Omental fat pad (tissue), 4 donors: ENCODE measurements around the gene NUP42. TPM values are rescaled to one million over a fixed set of nuclear protein-coding genes. Genes with fewer than 3 reads are reported as not detected.
"Not testable (repeated sequence)": the region's sequence is repeated elsewhere in the genome, so short reads cannot be mapped to it uniquely, and the experiment has no call there.

ENCODE experiments used
- ATAC-seq: fragments of 150-250 bp; one replicate; pipeline ENCODE4 v1.9.1; 2016; ENCODE audit warnings: mild to moderate bottlenecking, moderate library complexity; ENCODE audit not compliant: low FRiP score
- DNase-seq: peaks from one replicate; pipeline ENCODE4 v3.0.0-alpha.2; 2019; ENCODE audit warnings: low spot score
- CTCF ChIP-seq, 3 donors: fragments of 450-650 bp; IDR thresholded peaks; one replicate each; pipeline ENCODE4 v1.5.1; 2016 to 2017; ENCODE audit warnings: antibody characterized with exemption in 3 of 3, mild to moderate bottlenecking in 3 of 3, moderate library complexity in 2 of 3
- total RNA-seq, 4 donors: library from RNA; depleted of rRNA; stranded (reverse); fragments of >200 nt; gene quantifications; one replicate each; pipeline ENCODE4 v1.1.0, GENCODE V29; 2016

NUP42 gene
- total RNA-seq, 4 donors from 2014 or later: 16.3 to 37.3 (median 27.0) TPM

- TF ChIP-seq CTCF (IDR thresholded peaks at IDR 0.05): no peak
- ATAC-seq: no peak
- DNase-seq: no peak
Measured at GRCh38 chr7:23216021-23216420, 34.2 kb downstream of the NUP42 start.

DNA sequence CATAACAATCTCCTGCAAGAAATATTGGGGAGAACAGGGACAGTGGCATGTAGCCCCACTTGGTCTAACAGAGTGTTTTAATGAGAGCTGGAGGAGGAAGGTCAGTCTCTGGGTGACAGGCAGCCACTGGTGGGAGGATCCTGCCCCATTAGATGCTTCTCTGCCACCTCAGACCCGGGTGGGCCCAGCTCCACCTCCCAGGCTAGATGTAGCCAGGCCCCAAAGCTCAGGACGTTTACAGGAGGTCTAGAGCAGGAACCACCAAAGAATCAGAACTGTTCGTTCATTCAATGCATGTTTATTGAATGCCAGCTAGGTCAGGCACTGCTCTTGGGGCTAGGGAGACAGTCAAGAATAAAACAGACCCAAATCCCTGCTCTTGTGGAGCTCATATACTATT, 36.3 kb downstream of the NUP42 start:
- DNase-seq (no peak), ATAC-seq (no peak)
- no peak for TF ChIP-seq CTCF (IDR thresholded peaks at IDR 0.05)

DNA sequence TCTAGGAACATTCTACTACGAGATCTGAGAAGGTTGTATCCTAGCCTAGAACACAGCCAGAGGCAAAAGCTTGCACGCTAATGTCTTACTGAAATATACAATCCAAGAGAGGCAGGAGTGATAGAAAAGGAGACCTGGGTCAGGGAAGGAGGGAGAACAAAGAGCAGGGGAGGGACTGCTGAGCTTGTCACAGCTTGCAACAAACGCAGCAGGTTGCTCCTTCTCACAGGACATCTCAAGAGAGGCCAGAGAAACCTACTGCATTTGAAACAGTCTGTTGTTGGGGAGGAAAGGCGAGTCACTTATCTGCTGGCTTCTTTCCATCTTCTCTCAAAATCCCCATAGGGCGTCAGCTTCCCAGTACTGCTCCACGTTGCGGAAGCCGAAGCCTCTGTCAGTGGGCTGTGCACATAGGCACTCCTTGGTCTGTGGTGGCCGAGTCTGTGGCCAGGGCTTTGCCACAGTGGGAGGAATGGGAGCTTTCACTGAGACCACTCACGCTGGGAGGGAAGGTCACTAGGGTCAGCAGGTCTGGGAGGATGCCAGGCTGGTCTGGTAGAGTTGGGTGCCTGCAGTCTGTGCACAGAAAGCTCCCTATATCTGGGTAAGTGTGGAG, 39.0 kb downstream of the NUP42 start:
- DNase-seq (no peak), ATAC-seq (no peak)
- no peak for TF ChIP-seq CTCF (IDR thresholded peaks at IDR 0.05)

- ATAC-seq: no peak
- DNase-seq: no peak
Measured at GRCh38 chr7:23222439-23223030, 40.7 kb downstream of the NUP42 start.

DNA sequence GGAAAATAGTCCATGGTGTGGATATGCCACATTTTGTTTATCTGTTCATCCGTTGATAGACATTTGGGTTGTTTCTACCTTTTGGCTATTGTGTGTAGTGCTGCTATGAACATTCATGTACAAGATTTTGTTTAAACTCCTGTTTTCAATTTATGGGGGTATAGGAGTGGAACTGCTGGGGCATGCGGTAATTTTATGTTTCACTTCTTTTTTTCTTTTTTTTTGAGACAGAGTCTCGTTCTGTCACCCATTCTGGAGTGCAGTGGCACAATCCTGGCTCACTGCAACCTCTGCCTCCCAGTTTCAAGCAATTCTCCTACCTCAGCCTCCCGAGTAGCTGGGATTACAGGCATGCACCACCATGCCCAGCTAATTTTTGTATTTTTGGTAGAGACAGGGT, 42.5 kb downstream of the NUP42 start:
- not testable (repeated sequence) for DNase-seq, ATAC-seq

More at GRCh38 chr7:23222439-23223030, 40.7 kb downstream of the NUP42 start:
- TF ChIP-seq CTCF (IDR thresholded peaks at IDR 0.05): no peak

DNA sequence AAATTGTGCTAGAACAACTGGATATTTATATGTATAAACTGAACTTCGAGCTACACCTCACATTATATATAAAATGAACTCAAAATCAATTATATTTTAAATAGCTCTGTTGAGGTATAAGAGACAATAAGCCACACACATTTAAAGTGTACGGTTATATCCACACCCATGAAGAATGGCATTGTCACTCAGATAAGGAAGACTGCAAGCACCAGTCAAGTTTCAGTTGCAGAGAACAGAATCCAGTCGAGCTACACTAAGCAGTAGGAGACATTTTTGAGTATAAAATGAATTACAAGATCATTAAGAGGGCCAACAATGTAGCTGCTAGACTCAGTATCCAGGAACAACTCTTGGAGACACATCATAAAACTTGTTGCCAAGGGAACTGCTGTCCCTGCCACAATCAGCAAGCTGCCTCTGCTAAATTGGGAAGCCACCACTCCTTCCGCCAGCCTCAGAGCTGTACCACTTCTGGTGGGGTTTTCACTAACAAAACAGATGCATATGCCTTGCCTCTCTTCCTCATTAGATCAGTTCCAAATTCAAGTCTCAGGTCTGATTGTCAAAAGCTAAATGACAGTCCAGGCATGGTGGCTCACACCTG, 45.1 kb downstream of the NUP42 start:
- no peak for ATAC-seq
- DNase-seq: no peak
- TF ChIP-seq CTCF (IDR thresholded peaks at IDR 0.05): no peak

GRCh38 chr7:23228412-23228811, 46.6 kb downstream of the NUP42 start:
- ATAC-seq (no peak), DNase-seq (no peak)
- no peak for TF ChIP-seq CTCF (IDR thresholded peaks at IDR 0.05)
